ENCODE measurements around the gene CD69.

- TF ChIP-seq, protein P1, sequence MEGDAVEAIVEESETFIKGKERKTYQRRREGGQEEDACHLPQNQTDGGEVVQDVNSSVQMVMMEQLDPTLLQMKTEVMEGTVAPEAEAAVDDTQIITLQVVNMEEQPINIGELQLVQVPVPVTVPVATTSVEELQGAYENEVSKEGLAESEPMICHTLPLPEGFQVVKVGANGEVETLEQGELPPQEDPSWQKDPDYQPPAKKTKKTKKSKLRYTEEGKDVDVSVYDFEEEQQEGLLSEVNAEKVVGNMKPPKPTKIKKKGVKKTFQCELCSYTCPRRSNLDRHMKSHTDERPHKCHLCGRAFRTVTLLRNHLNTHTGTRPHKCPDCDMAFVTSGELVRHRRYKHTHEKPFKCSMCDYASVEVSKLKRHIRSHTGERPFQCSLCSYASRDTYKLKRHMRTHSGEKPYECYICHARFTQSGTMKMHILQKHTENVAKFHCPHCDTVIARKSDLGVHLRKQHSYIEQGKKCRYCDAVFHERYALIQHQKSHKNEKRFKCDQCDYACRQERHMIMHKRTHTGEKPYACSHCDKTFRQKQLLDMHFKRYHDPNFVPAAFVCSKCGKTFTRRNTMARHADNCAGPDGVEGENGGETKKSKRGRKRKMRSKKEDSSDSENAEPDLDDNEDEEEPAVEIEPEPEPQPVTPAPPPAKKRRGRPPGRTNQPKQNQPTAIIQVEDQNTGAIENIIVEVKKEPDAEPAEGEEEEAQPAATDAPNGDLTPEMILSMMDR (IDR thresholded peaks at IDR 0.05 in 4 of 5, conservative IDR thresholded peaks at IDR 0.05 in 1 of 5) = no peak
- no peak for TF ChIP-seq POLR2A (IDR thresholded peaks at IDR 0.05)
These were observed 23.6 kb upstream of the CD69 start for GRCh38 chr12:9784326-9784725.

Measured in gastrocnemius medialis (tissue), 4 donors.